Ectodermal cell (in vitro differentiated cells): ENCODE results near the gene PBX3.

Source experiments
- H3K27ac ChIP-seq: 2 replicates; pipeline ENCODE4 v1.7.0; 2013; ENCODE audit warnings: mild to moderate bottlenecking, low read depth, low read length; ENCODE audit not compliant: insufficient read depth, poor library complexity, severe bottlenecking
- H3K27me3 ChIP-seq: 2 replicates; pipeline ENCODE4 v1.7.0; 2013; ENCODE audit warnings: mild to moderate bottlenecking, low read length; ENCODE audit not compliant: insufficient read depth, control insufficient read depth, poor library complexity, severe bottlenecking
- H3K36me3 ChIP-seq: one replicate; pipeline ENCODE4 v1.7.0; 2013; ENCODE audit warnings: low read length; ENCODE audit not compliant: control insufficient read depth, insufficient read depth
- H3K4me1 ChIP-seq: one replicate; pipeline ENCODE4 v1.7.0; 2013; ENCODE audit warnings: low read length; ENCODE audit not compliant: control insufficient read depth, insufficient read depth
- H3K4me3 ChIP-seq: 2 replicates; pipeline ENCODE4 v1.7.0; 2013; ENCODE audit warnings: low read depth, low read length, control low read depth; ENCODE audit not compliant: insufficient read depth
- H3K9me3 ChIP-seq: 2 replicates; pipeline ENCODE4 v1.7.0; 2013; ENCODE audit warnings: mild to moderate bottlenecking, low read length, moderate library complexity; ENCODE audit not compliant: control insufficient read depth
- WGBS, 2 experiments: methylation state at CpG; one replicate each; pipeline ENCODE4 v1.1.7; 2013; ENCODE audit warnings: missing lambda C conversion rate in 2 of 2; 5-methylcytosine and 5-hydroxymethylcytosine counted together

The PBX3 gene

DNA sequence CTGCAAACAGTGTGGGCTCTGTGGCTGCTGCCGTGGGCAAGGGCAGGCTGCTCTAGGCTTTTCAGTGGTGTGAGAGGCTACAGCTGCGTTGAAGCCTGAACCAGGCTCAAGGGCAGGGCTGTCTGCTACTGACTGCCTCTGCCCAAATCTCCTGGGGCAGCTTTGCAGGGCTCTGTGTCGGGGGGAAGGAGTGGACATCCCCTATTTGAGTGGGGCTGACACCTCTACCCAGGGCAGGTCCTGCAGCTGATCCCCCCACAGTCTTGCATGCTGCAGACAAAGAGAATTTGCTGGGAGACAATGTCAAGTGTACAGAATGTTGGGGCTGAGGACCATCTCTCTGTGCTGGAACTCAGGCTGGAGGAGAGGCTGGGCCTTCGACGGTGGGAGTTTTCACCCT lies 240.2 kb downstream of the PBX3 start:
- Histone ChIP-seq H3K9me3 (no peaks in the 10 kb centered on the region), H3K36me3 (no peaks in the 10 kb centered on the region), H3K27me3 (no peaks in the 10 kb centered on the region), H3K4me1 (no peaks in the 10 kb centered on the region), H3K4me3 (no peak overlapping the region), H3K27ac (no peak overlapping the region)
- 90 to 93% methylated on average over 5 of the region's 5 CpGs for WGBS, 2 experiments

DNA sequence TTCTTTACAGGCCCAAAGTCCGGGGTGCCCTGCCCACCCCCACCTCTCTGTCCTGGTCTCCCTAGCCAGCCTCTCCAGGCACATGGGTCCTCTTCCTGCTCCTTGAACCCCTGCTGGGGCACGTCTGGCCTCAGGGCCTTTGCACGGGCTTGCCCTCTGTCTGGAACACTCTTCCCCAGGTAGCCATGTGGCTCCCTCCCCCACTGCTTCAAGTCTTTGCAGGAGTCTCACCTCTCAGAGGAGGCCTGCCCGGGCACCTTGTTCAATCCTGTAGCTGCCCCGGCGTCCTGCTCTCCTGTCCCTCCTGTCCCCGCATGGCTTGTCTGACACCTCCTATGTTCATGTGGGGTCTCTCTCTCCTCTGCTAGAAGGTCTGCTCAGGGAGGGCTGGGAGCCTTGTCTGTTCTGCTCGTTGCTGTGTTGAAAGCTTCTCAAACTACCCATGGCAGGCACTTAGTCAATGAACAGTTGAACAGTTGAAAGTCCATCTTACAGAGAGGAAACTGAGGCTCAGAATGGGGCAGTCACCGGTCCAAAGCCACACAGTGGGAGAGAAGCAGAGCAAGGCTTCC lies 241.4 kb downstream of the PBX3 start:
- 90 to 92% methylated on average over 9 of the region's 9 CpGs for WGBS, 2 experiments
- H3K36me3 ChIP-seq, result no peaks in the 10 kb centered on the region
- no peaks in the 10 kb centered on the region for H3K4me1 ChIP-seq
- H3K9me3 ChIP-seq, result no peaks in the 10 kb centered on the region
- H3K27me3 ChIP-seq, result no peaks in the 10 kb centered on the region
- no peak overlapping the region for H3K4me3 ChIP-seq
- no peak overlapping the region for H3K27ac ChIP-seq

DNA sequence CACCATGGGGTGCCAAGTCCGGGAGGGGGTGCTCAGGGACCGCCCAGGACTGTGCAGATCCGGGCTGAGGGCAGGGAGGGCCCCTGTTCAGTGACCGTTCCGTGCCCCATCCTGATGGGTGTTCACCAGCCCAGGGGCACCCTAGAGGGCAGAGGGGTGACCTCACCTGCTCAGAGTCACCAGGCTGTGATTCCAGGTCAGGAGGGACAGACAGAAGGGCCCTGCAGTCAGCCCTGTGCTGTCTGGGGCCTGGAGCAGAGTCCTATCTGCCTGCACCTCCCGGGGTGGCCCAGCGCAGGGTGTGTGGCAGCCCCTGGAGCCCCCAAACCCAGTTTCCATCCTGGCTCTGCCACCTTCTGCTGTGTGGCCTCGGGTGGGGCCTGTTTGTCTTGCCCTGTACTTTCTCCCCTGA lies 241.9 kb downstream of the PBX3 start:
- no peaks in the 10 kb centered on the region for H3K9me3 ChIP-seq
- no peak overlapping the region for H3K4me3 ChIP-seq
- no peaks in the 10 kb centered on the region for H3K4me1 ChIP-seq
- 88 to 93% methylated on average over 8 of the region's 8 CpGs for WGBS, 2 experiments
- no peak overlapping the region for H3K27ac ChIP-seq
- H3K27me3 ChIP-seq, result no peaks in the 10 kb centered on the region
- no peaks in the 10 kb centered on the region for H3K36me3 ChIP-seq

DNA sequence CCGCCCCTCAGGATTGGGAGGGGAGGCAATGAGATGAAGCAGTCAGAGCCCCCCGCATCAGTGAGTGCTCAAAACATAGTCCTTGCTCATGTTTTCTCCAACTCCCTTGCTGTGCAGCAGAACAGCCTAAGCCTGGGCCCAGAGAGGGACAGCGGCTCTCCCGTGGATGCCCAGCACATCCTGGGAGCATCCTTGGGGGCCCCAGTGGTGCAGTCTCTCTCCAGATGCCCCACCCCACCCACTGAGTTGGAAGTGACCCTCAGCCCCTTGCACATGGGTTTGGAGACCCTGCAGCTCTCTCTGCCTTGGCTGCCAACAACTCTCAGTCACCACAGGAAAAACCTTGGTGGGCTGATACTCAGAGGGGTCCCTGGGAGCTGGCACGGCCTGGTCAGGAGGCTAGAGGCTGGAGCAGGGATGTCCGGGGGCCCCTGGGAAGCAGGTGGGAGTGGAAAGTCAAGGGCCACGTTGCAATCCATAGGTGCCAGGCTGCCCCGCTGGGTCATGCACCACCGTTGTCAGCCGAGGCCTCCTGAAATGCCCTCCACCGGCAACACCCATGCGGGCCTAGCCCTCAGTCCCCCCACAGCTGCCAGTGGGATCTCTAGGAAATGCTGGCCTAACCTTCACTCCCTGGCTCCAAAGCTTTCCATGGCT lies 242.5 kb downstream of the PBX3 start:
- Histone ChIP-seq H3K9me3 (no peaks in the 10 kb centered on the region), H3K36me3 (no peaks in the 10 kb centered on the region), H3K4me3 (no peak overlapping the region), H3K4me1 (no peaks in the 10 kb centered on the region), H3K27me3 (no peaks in the 10 kb centered on the region), H3K27ac (no peak overlapping the region)
- 92 to 94% methylated on average over 12 of the region's 12 CpGs for WGBS, 2 experiments

DNA sequence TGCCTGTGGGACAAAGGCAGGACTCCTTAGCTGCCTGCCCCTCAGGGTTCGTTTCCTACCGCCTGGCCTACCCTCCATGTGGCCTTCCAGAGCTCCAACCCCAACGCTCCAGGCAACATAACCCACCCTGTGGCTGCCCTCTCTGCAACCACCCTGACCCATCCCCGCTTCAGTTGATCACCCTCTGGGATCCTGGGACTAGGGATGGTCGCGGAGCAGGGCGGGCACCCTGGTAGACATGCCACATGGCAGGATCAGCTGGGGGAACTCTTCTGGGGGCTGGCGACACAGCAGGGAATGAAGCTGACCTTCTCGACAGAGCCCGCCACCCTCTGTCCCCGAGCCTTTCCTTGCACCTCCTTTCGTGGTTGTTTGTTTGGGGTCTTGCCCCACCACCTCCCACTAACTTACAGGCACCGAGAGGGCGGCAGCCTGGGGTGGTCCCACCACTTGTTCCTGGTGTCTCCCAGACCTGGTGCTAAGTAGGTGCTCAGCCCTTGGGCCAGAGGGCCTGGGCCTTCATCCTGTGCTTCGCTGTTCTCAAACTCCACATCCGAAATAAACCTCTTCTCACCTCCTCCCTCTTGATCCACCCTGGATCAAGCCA lies 243.1 kb downstream of the PBX3 start:
- no peaks in the 10 kb centered on the region for H3K36me3 ChIP-seq
- no peaks in the 10 kb centered on the region for H3K4me1 ChIP-seq
- no peak overlapping the region for H3K27ac ChIP-seq
- no peaks in the 10 kb centered on the region for H3K9me3 ChIP-seq
- H3K27me3 ChIP-seq, result no peaks in the 10 kb centered on the region
- no peak overlapping the region for H3K4me3 ChIP-seq
- 94% methylated on average over 16 of the region's 16 CpGs for WGBS, 2 experiments

DNA sequence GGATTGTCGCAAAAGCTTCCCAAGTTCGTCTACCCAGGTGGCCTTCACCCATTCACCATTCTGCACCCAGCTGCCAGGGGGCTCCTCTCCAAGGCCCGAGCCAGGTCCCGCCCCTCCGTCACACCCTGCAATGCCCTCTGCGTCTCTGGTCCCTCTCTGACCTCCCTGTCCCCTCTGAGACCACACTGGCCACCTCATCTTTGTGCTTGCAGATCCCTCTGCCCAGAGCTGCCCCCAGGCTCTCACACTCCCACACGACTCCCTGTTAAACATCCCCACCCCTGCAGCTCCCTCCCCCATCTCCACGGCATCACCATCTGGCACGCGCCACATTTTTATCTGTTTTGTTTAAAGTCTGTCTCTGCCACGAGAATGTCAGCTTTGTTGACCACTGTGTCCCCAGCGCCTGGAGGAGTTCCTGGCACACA lies 243.6 kb downstream of the PBX3 start:
- WGBS, 2 experiments, result 80 to 84% methylated on average over 12 of the region's 12 CpGs
- no peaks in the 10 kb centered on the region for H3K9me3 ChIP-seq
- no peak overlapping the region for H3K4me3 ChIP-seq
- no peaks in the 10 kb centered on the region for H3K4me1 ChIP-seq
- H3K27me3 ChIP-seq, result no peaks in the 10 kb centered on the region
- no peaks in the 10 kb centered on the region for H3K36me3 ChIP-seq
- no peak overlapping the region for H3K27ac ChIP-seq

DNA sequence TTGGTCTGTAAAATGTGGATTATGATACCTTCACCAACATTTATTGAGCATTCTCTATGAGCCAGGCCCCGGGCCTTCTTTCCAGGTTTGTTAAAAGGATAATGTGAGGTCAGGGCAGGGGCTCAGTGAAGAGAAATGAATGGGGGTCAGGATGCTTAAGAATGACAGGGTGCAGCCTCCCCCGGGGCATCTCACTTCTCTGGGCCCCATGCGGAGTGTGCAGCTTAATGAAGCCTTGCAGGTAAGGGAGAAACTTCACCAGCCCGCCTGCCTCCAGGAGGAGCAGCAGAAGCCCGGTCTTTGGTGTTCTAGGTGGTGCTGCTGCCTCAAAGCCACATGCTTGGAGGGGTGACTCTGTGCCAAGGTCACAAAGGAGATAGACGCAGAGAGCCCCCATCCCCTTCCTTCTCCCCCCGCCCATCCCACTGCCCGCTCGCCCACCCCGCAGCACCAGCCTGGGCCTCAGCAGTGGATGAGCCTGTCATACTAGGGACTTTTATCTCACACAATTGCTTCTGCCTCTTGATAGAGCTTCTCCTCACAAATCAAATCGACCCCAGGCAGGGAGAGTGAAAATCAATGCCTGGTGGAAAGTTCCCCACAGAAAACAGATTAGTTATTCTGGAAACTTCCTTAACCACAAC lies 244.8 kb downstream of the PBX3 start:
- no peaks in the 10 kb centered on the region for H3K27me3 ChIP-seq
- 90 to 95% methylated on average over 11 of the region's 11 CpGs for WGBS, 2 experiments
- H3K4me1 ChIP-seq, result no peaks in the 10 kb centered on the region
- no peak overlapping the region for H3K27ac ChIP-seq
- H3K4me3 ChIP-seq, result no peak overlapping the region
- no peaks in the 10 kb centered on the region for H3K36me3 ChIP-seq
- no peaks in the 10 kb centered on the region for H3K9me3 ChIP-seq

DNA sequence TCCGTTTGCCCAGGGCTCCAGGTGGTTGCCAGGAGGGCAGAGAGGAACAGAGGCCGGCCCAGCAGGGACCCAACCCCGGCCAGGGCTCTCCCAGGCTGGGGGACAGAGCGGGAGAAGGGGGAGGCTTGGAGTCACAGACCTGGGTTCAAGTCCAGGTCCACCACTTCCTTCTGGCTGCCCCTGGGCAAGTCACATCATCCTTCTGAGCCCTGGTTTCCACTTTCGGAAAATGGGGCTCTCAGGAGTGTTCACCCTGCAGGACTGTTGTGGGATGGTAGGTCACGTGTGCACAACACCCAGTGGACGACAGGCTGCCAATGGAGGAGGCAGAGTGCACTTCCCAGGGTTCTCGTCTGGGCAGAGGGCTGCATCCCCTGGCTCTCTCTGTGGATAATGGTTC lies 245.4 kb downstream of the PBX3 start:
- Histone ChIP-seq H3K27me3 (no peaks in the 10 kb centered on the region), H3K27ac (no peak overlapping the region), H3K36me3 (no peaks in the 10 kb centered on the region), H3K4me3 (no peak overlapping the region), H3K9me3 (no peaks in the 10 kb centered on the region), H3K4me1 (no peaks in the 10 kb centered on the region)
- WGBS, 2 experiments, result 90% methylated on average over 8 of the region's 8 CpGs

DNA sequence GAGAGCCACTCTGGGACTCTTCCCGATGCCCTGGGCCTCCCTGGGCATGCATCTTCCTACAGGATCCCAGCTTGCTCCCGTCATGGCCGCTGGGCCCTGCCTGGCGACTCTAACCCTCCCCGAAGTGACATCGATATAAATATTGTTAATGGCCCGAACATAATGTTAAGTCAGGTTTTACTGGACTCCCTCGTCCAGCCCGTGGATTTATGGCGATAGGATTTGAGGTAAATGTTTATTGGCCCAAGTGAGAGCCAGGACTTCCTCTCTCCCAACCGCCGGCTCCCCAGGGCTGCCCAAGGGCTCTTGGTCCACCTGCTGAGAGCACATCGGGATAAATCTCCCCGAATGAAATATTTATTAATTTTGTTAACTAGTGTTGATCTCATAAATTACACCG lies 246.3 kb downstream of the PBX3 start:
- H3K4me1 ChIP-seq, result no peaks in the 10 kb centered on the region
- H3K4me3 ChIP-seq, result no peak overlapping the region
- 94 to 97% methylated on average over 14 to 15 of the region's 15 CpGs for WGBS, 2 experiments
- H3K27ac ChIP-seq, result no peak overlapping the region
- no peaks in the 10 kb centered on the region for H3K36me3 ChIP-seq
- H3K27me3 ChIP-seq, result no peaks in the 10 kb centered on the region
- H3K9me3 ChIP-seq, result no peaks in the 10 kb centered on the region
